SIG-M5 (cell line): ENCODE measurements around the gene ATP1A2.

Experiments
- DNase-seq: peaks from one replicate; lab custom pipeline; 2025; lab: John Stamatoyannopoulos, UW

The ATP1A2 gene

GRCh38 chr1:160171980-160172379 lies 56.4 kb downstream of the ATP1A2 start:
- DNase-seq, result no peak

DNA sequence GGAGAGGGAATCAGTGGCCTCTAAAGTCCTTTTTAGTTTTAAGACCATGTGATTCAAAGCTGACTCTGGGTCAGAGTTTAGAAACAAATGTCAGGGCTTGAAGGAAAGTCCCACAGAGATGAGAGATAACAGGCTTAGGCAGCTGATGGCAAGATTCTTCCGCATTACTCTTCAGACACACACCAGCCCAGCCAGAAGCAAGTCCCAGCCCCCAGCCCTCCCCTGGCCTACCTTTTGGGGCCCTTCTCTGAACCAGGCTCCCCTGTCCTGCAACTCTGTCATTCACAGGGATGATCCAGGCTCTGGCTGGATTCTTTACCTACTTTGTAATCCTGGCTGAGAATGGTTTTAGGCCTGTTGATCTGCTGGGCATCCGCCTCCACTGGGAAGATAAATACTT lies 61.7 kb downstream of the ATP1A2 start:
- no peak for DNase-seq

- DNase-seq, result no peak
Observed at GRCh38 chr1:160177667-160178066, 62.1 kb downstream of the ATP1A2 start.

DNA sequence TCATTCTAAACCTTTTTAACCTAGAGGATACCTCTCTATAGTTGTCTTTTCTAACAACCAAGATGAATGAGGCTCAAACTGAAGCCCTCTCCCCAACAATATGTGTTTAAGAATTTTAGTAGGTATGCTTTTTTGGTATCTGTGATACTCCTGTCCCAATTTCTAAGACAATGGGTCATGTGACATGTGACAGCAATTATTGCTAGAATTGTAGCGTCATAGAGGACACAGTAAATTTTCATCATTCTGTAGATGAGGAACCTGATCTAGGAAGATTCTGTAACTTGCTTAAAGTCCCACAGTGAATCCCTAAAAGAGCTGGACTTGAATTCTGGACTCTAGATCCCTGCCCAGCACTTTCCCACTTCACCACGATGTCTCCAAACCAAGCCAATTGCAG lies 63.2 kb downstream of the ATP1A2 start:
- DNase-seq, result no peak

- DNase-seq, result no peak
Observed at GRCh38 chr1:160179336-160179735, 63.8 kb downstream of the ATP1A2 start.

- DNase-seq, result no peak
Observed at GRCh38 chr1:160186246-160186645, 70.7 kb downstream of the ATP1A2 start.

DNA sequence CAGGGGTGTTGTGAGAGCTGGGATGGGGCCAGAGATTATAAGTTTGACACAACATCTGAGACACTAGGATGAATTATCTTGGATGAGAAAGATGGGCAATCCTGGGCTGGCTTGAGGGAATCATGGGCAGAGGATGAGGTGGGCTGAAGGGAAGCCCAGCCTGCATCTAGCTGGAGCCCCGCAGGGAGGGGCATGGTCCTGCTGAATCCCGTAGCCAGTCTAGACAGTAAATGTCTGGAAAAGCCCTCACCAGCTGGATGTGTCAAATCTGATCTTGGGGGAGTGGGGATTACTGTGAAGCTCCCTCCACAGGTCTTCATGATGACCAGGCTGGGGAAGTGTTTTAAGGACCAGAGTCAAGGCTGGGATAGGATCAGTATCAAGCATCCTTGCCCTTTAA lies 71.2 kb downstream of the ATP1A2 start:
- no peak for DNase-seq

DNA sequence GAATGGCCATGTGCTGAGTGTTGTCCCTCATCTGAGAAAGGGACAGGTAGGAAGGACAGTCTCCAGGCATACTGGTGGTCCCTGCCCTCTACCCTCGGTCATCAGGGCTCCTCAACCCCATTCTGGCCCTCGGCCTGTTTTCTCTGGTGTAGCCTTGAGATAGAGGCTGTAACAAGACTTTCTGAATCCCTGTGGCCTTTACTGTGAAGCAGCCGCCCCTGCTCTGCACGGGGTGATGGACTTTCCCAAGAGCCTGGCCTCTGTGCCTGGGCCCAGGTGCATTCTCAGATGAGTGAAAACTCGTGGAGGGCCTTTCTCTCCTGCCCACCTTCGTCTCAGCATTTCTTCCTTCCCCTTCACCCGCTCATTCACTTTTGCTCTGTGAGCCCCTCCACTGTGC lies 71.8 kb downstream of the ATP1A2 start:
- no peak for DNase-seq

DNA sequence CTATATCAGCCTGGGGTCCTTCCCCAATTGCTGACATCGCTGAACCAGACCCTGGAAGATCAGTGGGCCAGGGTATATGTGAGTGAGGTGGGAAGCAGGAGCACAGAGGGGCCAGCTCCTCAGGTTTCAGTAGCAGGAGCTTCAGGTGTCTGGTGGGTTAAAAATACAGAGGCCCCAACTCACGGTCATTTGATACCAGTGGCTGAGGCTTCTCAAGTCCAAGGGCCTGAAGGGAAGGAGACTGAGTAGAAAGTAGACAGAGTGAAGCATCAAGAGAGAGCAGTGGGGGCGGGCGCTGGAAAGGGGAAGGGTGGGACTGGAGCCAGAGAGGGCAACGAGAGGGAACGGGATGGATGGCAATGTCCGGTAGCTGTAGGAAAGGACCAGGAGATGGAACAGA lies 72.8 kb downstream of the ATP1A2 start:
- DNase-seq, result no peak

DNA sequence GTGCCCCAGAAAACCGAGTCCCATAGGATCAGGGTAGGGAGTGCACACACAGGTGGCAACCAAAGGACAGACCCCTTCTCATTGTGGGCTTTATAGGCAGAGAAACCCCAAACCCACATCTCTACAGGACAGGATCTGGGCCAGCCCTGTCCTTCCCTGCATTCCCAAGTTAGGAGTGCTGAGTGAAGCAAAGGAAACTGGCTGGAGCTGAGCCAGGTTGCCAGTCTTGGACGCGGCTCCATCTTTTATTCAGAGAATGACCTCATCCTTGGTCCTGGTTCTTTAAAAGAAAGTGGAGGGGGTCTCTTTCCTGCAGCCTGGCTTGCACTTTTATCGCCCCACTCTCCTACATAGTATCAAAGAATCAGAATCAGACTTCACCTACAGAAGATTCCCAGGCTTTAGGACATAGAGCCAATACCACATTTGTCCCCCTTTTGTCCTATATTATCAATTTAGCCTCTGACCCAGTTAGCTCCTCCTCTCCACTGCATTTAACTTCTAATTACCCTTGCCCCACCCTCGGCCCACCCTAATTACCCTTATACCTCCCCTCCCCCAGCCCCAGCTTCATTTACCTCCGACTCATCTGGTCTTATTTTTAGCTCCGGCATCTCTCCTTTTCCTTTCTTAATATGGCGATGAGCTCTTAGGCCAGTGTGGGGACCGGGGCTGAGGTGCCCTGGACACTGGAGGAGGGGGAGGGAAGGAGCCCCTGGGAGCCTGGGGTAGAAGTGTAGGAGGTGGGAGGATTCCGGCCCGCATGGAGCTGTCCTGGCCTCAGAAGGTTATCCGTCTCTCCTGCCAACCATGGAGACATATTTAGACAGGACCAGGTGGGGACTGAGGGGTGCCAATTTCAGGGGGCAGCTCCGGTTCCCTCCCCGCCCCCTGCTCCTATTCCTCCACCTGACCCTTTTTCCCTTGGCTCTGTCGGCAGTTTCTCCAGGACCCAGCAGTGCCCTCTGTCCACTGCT lies 74.4 kb downstream of the ATP1A2 start, which contains the start of gene CASQ1:
TSS of gene CASQ1 (plus strand) at position 927 of the 977 bp plus-strand sequence. CDS start 177 bp downstream, outside the sequence.
- DNase-seq, result no peak

DNA sequence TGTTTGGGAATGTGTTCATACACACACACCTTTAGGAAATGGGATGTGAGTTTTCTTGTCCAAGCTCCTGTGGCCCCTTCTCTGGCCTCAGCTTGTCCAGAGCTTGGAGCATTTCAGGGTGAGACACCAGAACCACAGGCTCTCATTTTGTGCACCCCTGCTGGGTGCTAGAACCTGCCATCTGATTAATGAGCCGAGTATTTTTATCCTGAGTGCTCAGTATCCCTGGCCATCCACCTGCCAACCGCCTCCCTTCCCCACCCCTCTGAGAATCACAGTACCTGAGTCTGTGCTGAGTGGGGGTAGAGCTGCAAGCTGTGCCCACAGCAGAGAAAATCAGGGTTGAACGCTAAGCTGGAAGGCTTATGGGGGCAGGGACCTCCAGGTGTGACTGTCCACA lies 76.2 kb downstream of the ATP1A2 start:
- DNase-seq, result no peak

DNA sequence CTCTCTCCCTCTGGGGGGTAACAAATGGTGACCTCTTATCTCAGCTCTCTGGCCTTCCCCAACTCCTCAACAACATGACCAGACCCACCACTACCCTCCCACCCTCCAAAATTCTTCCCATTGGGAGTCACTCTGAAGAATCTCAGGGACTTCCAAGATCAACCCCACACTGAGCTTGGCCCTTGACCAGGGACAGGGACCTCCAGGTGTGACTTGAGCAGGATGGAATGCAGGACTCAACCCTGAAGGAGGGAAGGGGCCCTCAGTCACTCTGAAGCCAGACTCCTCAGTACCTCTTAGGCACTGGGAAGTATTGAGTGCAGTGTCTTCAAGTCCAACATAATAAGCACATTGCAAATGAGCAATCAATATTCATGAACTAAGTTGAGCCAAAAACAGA lies 76.7 kb downstream of the ATP1A2 start:
- DNase-seq, result no peak
